Amniotic stem cell (primary cell): Measurements from ENCODE around the gene CEBPE.

Experiments used
- DNase-seq: peaks from one replicate; lab custom pipeline; 2025; lab: John Stamatoyannopoulos, UW

The CEBPE gene

GRCh38 chr14:23118506-23119362 is at the start of gene CEBPE:
Gene CEBPE, minus strand, starts transcription at chr14:23119255. Its CDS starts 164 bp downstream, at chr14:23119091.
- no peak for DNase-seq

GRCh38 chr14:23168246-23168645 is 49.2 kb upstream of the CEBPE start:
- no peak for DNase-seq

GRCh38 chr14:23167116-23167847 is 48.2 kb upstream of the CEBPE start:
- no peak for DNase-seq

- DNase-seq: no peak
Observed at GRCh38 chr14:23164949-23165348, 45.9 kb upstream of the CEBPE start.

GRCh38 chr14:23164250-23164649 is 45.2 kb upstream of the CEBPE start:
- no peak for DNase-seq

- no peak for DNase-seq
Observed at GRCh38 chr14:23163830-23164229, 44.8 kb upstream of the CEBPE start.

- DNase-seq: no peak
Observed at GRCh38 chr14:23162800-23163199, 43.7 kb upstream of the CEBPE start.

GRCh38 chr14:23162005-23162404 is 43.0 kb upstream of the CEBPE start:
- no peak for DNase-seq

GRCh38 chr14:23160924-23161522 is 42.0 kb upstream of the CEBPE start:
- DNase-seq: peak; percentile 57

- no peak for DNase-seq
Observed at GRCh38 chr14:23159532-23159931, 40.5 kb upstream of the CEBPE start.

GRCh38 chr14:23158779-23159178 is 39.7 kb upstream of the CEBPE start:
- DNase-seq: no peak

GRCh38 chr14:23154964-23155587 is 36.0 kb upstream of the CEBPE start:
- DNase-seq: peak; percentile 81

GRCh38 chr14:23153851-23154796 is 35.1 kb upstream of the CEBPE start:
- DNase-seq: peak; percentile 49

GRCh38 chr14:23151342-23151741 is 32.3 kb upstream of the CEBPE start:
- no peak for DNase-seq

- DNase-seq: no peak
Observed at GRCh38 chr14:23149745-23150144, 30.7 kb upstream of the CEBPE start.

GRCh38 chr14:23148591-23149249 is 29.7 kb upstream of the CEBPE start:
- DNase-seq: no peak

- no peak for DNase-seq
Observed at GRCh38 chr14:23147676-23148075, 28.6 kb upstream of the CEBPE start.

- no peak for DNase-seq
Observed at GRCh38 chr14:23146980-23147379, 27.9 kb upstream of the CEBPE start.

GRCh38 chr14:23146351-23146910 is 27.4 kb upstream of the CEBPE start:
- DNase-seq: no peak

- DNase-seq: no peak
Observed at GRCh38 chr14:23145794-23146350, 26.8 kb upstream of the CEBPE start.
